Activated CD8-positive, alpha-beta T cell treated with anti-CD3 and anti-CD28 coated beads for 36 hours (primary cell): Measurements from ENCODE around the gene TNP2. TPM values are rescaled to one million over a fixed set of nuclear protein-coding genes. Genes with fewer than 3 reads are reported as not detected.

Experiments used
- ATAC-seq: fragments of 200-7000 bp; cut with Tn5 transposase; one replicate; pipeline ENCODE4 v1.10.0; 2021; ENCODE audit warnings: mild to moderate bottlenecking, moderate library complexity
- CTCF ChIA-PET: fragments of 350-600 bp; sonication (Branson Sonifier 250); formaldehyde crosslinking; loops from one replicate; lab custom pipeline; 2021; ENCODE audit warnings: antibody characterized with exemption; lab: Charles Lee
- POLR2A ChIA-PET: fragments of 350-600 bp; sonication (Branson Sonifier 250); formaldehyde crosslinking; loops from one replicate; lab custom pipeline; 2021; ENCODE audit warnings: antibody characterized with exemption; lab: Charles Lee
- DNase-seq: peaks from one replicate; pipeline ENCODE4 v3.0.0-alpha.2; 2020
- H3K27ac Mint-ChIP-seq: one replicate; pipeline ENCODE4 v1.8.0; 2021; ENCODE audit warnings: mild to moderate bottlenecking, mixed read lengths
- H3K27me3 Mint-ChIP-seq: one replicate; pipeline ENCODE4 v1.8.0; 2021; ENCODE audit warnings: mixed read lengths
- H3K36me3 Mint-ChIP-seq: one replicate; pipeline ENCODE4 v1.8.0; 2021; ENCODE audit warnings: low read depth, mixed read lengths
- H3K4me1 Mint-ChIP-seq: one replicate; pipeline ENCODE4 v1.8.0; 2021; ENCODE audit warnings: low read depth, mixed read lengths
- H3K4me3 Mint-ChIP-seq: one replicate; pipeline ENCODE4 v1.8.0; 2021; ENCODE audit warnings: mild to moderate bottlenecking, moderate library complexity, mixed read lengths
- H3K9me3 Mint-ChIP-seq: one replicate; pipeline ENCODE4 v1.8.0; 2021; ENCODE audit warnings: mixed read lengths
- intact Hi-C: fragments of 100-400 bp; cut with micrococcal nuclease; formaldehyde crosslinking; loops from one replicate; pipeline ENCODE4 v1.10.0; 2022
- total RNA-seq, 2 experiments: library from RNA; stranded (reverse); gene quantifications; one replicate each; pipeline ENCODE4 v1.2.3, GENCODE V29; 2021
- TF ChIP-seq, protein P1 (sequence below): fragments of 200-600 bp; IDR thresholded peaks from one replicate; pipeline ENCODE4 v1.8.0; 2022; ENCODE audit warnings: antibody characterized with exemption, mild to moderate bottlenecking

TNP2 gene
- total RNA-seq, 2 experiments from 2014 or later: not detected

GRCh38 chr16:11265124-11265523 lies 4.0 kb downstream of the TNP2 start:
- intact Hi-C loops: no loop called here
- no peaks in the 10 kb centered on the region for H3K36me3 Mint-ChIP-seq
- TF ChIP-seq, protein P1, sequence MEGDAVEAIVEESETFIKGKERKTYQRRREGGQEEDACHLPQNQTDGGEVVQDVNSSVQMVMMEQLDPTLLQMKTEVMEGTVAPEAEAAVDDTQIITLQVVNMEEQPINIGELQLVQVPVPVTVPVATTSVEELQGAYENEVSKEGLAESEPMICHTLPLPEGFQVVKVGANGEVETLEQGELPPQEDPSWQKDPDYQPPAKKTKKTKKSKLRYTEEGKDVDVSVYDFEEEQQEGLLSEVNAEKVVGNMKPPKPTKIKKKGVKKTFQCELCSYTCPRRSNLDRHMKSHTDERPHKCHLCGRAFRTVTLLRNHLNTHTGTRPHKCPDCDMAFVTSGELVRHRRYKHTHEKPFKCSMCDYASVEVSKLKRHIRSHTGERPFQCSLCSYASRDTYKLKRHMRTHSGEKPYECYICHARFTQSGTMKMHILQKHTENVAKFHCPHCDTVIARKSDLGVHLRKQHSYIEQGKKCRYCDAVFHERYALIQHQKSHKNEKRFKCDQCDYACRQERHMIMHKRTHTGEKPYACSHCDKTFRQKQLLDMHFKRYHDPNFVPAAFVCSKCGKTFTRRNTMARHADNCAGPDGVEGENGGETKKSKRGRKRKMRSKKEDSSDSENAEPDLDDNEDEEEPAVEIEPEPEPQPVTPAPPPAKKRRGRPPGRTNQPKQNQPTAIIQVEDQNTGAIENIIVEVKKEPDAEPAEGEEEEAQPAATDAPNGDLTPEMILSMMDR: no peak
- ATAC-seq (no peak), DNase-seq (no peak)
- H3K27ac Mint-ChIP-seq: no peak overlapping the region
- H3K9me3 Mint-ChIP-seq: no peaks in the 10 kb centered on the region
- H3K27me3 Mint-ChIP-seq: no peaks in the 10 kb centered on the region
- peaks cover 28% of the 10 kb centered on the region for H3K4me1 Mint-ChIP-seq
- H3K4me3 Mint-ChIP-seq: no peak overlapping the region
- POLR2A ChIA-PET: interaction anchor here (0.7 to 1.9 kb wide), 3 partner anchors 8 to 106 kb away, joined by 3 to 7 read pairs (median 4); partner anchors contain the start of gene PRM3
- CTCF ChIA-PET: interaction anchor here (1.5 kb wide), 1 partner anchor 9 kb away, joined by 4 read pairs; the partner anchor contains the start of gene PRM3

- ChIA-PET CTCF (interaction anchor here (1.1 to 1.5 kb wide), 7 partner anchors 10 to 305 kb away, joined by 3 to 9 read pairs (median 4); partner anchors contain the start of gene PRM3), POLR2A (interaction anchor here (0.7 to 1.9 kb wide), 6 partner anchors 9 to 107 kb away, joined by 3 to 11 read pairs (median 6); partner anchors contain the start of gene PRM3)
- no peak overlapping the region for H3K4me3 Mint-ChIP-seq
- TF ChIP-seq, protein P1: no peak
- ATAC-seq (peak; percentile 40), DNase-seq (no peak)
- H3K36me3 Mint-ChIP-seq: no peaks in the 10 kb centered on the region
- peak overlapping the region; percentile 79 for H3K27ac Mint-ChIP-seq
- intact Hi-C loops: no loop called here
- H3K9me3 Mint-ChIP-seq: no peaks in the 10 kb centered on the region
- H3K27me3 Mint-ChIP-seq: no peaks in the 10 kb centered on the region
- peaks cover 30% of the 10 kb centered on the region for H3K4me1 Mint-ChIP-seq
These were observed 4.8 kb downstream of the TNP2 start for GRCh38 chr16:11264155-11264832.

GRCh38 chr16:11263737-11264136 lies 5.4 kb downstream of the TNP2 start:
- TF ChIP-seq, protein P1: no peak
- intact Hi-C loops: no loop called here
- Mint-ChIP-seq H3K4me1 (peaks cover 36% of the 10 kb centered on the region), H3K4me3 (peak overlapping the region; percentile 2), H3K36me3 (no peaks in the 10 kb centered on the region), H3K27ac (peak overlapping the region; percentile 79), H3K27me3 (no peaks in the 10 kb centered on the region), H3K9me3 (no peaks in the 10 kb centered on the region)
- ATAC-seq (peak; percentile 88), DNase-seq (peak; percentile 83)
- CTCF ChIA-PET: interaction anchor here (1.0 to 1.5 kb wide), 8 partner anchors 10 to 304 kb away, joined by 3 to 9 read pairs (median 4); partner anchors contain the start of gene PRM3
- POLR2A ChIA-PET: interaction anchor here (0.8 to 1.9 kb wide), 6 partner anchors 9 to 107 kb away, joined by 3 to 11 read pairs (median 6); partner anchors contain the start of gene PRM3

- ATAC-seq (no peak), DNase-seq (no peak)
- TF ChIP-seq, protein P1: no peak
- intact Hi-C loops: no loop called here
- CTCF ChIA-PET: interaction anchor here (1.0 to 1.6 kb wide), 8 partner anchors 35 to 303 kb away, joined by 3 to 9 read pairs (median 4); no protein-coding TSS in a partner anchor
- POLR2A ChIA-PET: interaction anchor here (0.8 to 1.7 kb wide), 5 partner anchors 9 to 91 kb away, joined by 3 to 11 read pairs (median 6); no protein-coding TSS in a partner anchor
- no peaks in the 10 kb centered on the region for H3K27me3 Mint-ChIP-seq
- no peak overlapping the region for H3K4me3 Mint-ChIP-seq
- H3K36me3 Mint-ChIP-seq: no peaks in the 10 kb centered on the region
- peaks cover 44% of the 10 kb centered on the region for H3K4me1 Mint-ChIP-seq
- no peak overlapping the region for H3K27ac Mint-ChIP-seq
- H3K9me3 Mint-ChIP-seq: no peaks in the 10 kb centered on the region
These were observed 6.2 kb downstream of the TNP2 start for GRCh38 chr16:11262915-11263314.

DNA sequence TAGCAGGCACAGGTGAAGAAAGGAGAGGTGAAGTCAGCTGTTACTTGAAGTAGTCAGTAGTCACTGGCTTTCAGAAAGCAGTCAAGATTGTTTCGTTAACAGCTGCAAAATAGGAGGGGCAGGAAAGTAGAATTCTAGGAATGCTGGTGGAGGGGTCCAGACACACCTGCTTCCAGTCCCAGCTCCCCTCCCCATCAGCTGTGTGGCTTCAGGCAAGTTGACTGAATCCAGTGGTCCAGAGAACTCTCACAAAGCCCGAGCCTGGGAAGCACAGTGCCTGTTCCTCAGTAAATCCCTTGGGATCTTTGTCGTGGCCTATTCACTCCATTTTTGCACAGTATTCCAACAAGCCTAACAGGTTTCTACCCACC lies 8.5 kb downstream of the TNP2 start:
- intact Hi-C loops: no loop called here
- H3K4me1 Mint-ChIP-seq: peaks cover 56% of the 10 kb centered on the region
- H3K27me3 Mint-ChIP-seq: no peaks in the 10 kb centered on the region
- DNase-seq (no peak), ATAC-seq (no peak)
- no peak overlapping the region for H3K4me3 Mint-ChIP-seq
- no peak overlapping the region for H3K27ac Mint-ChIP-seq
- TF ChIP-seq, protein P1: no peak
- H3K9me3 Mint-ChIP-seq: no peaks in the 10 kb centered on the region
- CTCF ChIA-PET: interaction anchor here (1.5 to 9.0 kb wide), 3 partner anchors 95 to 296 kb away, joined by 4 to 88 read pairs (median 80); no protein-coding TSS in a partner anchor
- POLR2A ChIA-PET: interaction anchor here (0.9 to 6.7 kb wide), 4 partner anchors 9 to 86 kb away, joined by 3 to 21 read pairs (median 4); partner anchors contain the start of genes PRM3 and RMI2
- no peaks in the 10 kb centered on the region for H3K36me3 Mint-ChIP-seq
